ENCODE results near the gene WDR45B.

The WDR45B gene

GRCh38 chr17:82677353-82677925 is 29.2 kb upstream of the WDR45B start:
- no peak for DNase-seq (ENCODE audit: low read depth in 3 of 3)

DNA sequence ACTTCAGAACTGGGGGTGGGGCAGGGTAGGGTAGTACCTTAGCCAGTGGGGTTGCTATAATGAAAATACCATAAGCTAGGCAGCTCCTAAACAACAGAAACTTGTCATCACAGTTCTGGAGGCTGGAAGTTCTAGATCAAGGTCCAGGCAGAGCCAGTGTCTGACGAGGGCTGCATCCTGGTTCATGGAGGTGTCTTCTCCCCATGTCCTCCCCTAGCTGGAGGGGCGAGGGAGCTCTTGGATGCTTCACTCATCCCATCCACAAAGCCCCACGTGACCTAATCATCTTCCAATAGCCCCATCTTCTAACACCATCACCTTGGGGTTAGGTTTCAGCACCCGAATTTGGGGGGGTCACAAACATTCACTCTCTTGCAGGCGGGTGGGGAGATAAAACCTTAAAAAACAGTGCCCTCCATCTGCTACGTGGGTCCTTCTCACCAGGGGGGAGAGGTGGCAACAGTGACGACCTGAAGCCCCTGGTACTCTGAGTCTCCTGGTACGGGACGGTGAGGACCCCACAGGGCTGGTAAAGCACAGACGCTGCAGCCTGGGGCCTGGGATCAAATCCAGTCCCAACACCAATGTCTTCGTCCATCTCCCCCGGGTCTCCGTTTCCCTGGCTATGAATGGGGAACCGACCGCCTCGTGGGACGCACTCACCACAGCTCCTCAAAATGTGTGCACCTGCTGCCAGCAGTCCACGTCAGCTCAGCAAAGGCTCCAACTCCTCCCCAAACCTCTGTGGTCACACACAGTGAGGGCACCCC is 27.4 kb upstream of the WDR45B start:
- DNase-seq (ENCODE audit: low read depth in 3 of 3) = no peak

GRCh38 chr17:82674656-82675475 is 26.6 kb upstream of the WDR45B start:
- DNase-seq (ENCODE audit: low read depth in 3 of 3) = no peak

- no peak for DNase-seq (ENCODE audit: low read depth in 3 of 3)
These were observed 22.6 kb upstream of the WDR45B start for GRCh38 chr17:82670661-82671450.

DNA sequence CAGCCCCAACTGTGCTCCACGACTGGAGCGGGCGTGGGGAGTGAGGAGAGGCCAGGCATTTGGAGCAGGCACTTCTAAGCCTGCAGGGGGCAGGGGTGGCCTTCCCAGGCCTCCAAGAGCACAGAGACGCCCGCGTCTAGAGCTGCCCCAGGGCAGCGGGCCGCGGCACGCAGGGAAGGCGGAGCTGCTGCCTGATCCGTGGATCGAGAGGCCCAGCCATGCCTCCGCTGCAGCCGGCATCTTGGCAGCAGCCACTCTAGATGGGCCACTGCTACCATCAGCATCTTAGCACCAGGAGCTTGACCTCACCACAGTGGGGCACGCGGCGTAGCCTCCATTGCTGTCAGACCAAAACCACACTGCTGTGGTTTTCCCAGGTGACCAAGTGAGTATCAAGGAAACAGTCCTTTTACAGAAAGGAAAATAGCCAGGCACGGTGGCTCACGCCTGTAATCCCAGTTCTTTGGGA is 20.4 kb upstream of the WDR45B start:
- DNase-seq (ENCODE audit: low read depth in 3 of 3) = peak in 2 of 3 donors; percentile 38

- no peak for DNase-seq (ENCODE audit: low read depth in 3 of 3)
These were observed 19.9 kb upstream of the WDR45B start for GRCh38 chr17:82668024-82668630.

DNA sequence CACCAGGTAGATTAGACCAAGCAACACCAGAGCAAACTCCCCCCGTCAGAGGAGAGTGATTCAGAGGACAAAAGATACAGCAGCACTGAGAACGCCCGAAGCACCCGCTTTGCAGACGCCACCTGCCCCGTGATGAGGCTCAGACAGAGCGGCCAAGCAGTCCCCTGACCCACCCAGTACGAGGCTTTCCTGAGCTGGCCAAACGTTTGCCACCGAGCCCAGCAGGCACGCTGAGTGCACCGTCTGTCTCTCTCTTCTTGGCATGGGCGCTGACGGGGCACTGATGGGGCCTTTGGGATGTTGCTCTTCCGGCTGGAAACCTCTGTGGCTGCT is 19.4 kb upstream of the WDR45B start:
- DNase-seq (ENCODE audit: low read depth in 3 of 3) = no peak

DNA sequence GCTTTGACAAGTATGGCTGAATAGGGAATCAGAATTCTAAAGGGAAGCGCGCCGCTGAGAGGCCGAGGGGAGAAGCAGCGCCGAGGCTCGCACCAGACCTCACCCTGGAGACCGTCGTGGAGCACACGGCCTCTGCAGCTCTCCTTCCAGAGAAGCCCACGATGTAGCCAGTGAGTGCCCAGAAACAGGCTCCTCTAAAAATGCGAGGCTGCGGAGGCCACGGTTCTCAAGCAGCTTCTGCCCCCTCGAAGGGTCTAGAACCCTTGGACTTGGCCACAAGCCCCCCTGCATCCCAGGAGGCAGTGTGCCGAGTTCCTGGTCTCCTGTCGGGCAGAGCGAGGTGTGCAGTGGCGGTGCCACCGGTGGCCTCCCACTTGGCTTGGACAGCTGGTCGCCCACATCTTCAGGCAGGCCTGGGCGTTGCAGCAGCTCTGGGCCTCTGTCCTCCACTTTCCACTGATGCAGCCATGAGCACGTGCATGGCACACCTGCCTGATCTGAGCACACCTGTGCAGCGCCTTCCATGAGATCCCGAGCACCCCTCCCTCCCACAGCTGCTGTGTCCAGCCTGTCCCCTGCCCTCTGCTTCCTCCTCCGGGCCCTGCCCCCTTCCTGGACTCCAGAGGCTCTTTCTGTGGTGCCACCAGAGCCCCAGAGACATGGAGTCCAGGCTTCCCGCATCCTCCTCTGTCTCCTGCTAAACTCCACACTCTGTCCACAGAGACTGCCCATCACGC is 18.9 kb upstream of the WDR45B start:
- DNase-seq (ENCODE audit: low read depth in 3 of 3) = no peak

DNA sequence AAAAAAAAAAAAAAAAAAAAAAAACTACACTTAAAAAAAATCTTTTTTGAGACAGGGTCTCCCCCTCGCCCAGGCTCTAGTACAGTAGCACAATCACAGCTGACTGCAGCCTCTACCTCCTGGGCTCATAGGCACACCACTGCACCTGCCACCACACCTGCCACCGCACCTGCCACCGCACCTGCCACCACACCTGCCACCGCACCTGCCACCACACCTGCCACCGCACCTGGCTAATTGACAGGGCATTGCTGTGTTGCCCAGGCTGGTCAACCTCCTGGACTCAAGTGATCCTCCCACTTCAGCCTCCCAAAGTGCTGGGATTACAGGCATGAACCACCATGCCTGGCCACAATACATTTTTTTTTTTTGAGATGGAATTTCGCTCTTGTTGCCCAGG is 17.6 kb upstream of the WDR45B start:
- DNase-seq (ENCODE audit: low read depth in 3 of 3) = no peak

- DNase-seq (ENCODE audit: low read depth in 3 of 3) = no peak
These were observed 17.0 kb upstream of the WDR45B start for GRCh38 chr17:82665217-82665616.

DNA sequence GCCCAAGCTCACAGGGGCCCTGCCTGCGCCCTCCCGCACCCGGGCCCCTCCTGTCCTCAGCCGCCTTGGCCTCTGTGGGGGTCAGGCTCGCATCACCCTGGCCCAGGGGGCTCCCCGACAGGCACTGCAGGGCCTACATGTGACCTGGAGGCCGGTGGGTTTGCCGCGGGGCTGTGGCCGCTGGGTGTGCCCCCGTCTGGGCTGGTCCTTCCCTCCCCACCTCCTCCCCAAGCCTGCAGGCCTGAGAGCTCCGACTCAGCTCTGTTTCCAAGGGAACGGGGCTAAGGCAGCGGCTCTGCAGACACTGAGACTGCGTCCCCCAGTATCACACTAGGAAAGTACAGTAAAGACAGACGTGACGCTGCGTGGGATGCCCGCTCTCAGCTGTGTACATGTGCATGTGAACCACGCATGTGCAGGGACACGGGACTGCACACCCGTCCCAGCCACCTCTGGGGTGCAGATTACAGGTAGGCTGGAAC is 16.5 kb upstream of the WDR45B start:
- DNase-seq (ENCODE audit: low read depth in 3 of 3) = no peak

DNA sequence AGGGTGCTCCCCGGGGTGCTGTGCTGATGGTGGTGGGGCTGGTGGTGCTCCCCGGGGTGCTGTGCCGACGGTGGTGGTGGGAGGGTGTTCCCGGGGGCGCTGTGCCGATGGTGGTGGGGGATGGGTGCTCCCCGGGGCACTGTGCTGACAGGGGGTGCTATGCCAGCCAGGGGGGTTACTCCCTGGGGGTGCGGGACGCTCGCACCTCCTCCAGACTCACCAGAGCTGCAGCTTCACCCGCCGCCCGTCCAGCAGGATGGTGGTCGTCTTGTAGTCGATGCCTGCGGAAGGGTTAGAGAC is 16.0 kb upstream of the WDR45B start:
- DNase-seq (ENCODE audit: low read depth in 3 of 3) = no peak

GRCh38 chr17:82663381-82664275 is 15.4 kb upstream of the WDR45B start:
- DNase-seq (ENCODE audit: low read depth in 3 of 3) = no peak

DNA sequence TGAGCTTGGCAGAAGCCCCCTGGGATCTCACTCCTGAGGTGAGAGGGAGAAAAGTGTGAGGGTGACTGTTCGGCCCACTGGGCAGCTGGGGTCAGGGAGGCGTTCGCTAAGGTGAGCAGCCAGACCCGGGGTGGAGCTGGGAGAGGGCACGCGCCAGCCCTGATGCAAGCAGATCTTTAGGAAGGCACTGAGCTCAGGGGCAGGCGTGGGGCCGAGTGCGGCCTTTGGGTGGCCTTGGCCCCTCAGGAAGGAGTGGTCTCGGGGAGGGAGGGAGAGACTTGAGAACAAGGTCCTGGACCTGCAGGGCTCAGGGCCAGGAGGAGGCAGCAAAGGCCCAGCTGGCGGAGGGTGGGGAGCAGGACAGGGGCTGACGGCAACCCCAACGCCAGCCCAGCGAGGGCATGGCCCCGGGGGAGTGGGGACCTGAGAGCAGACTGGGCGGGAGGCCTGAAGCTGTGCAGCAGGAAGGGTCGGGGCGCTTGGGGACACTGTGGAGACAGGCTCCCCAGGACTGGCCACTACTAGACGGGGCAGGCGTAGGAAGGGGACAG is 14.5 kb upstream of the WDR45B start:
- no peak for DNase-seq (ENCODE audit: low read depth in 3 of 3)

- DNase-seq (ENCODE audit: low read depth in 3 of 3) = no peak
These were observed 13.8 kb upstream of the WDR45B start for GRCh38 chr17:82661717-82662683.

- DNase-seq (ENCODE audit: low read depth in 3 of 3) = no peak
These were observed 11.6 kb upstream of the WDR45B start for GRCh38 chr17:82659886-82660285.

DNA sequence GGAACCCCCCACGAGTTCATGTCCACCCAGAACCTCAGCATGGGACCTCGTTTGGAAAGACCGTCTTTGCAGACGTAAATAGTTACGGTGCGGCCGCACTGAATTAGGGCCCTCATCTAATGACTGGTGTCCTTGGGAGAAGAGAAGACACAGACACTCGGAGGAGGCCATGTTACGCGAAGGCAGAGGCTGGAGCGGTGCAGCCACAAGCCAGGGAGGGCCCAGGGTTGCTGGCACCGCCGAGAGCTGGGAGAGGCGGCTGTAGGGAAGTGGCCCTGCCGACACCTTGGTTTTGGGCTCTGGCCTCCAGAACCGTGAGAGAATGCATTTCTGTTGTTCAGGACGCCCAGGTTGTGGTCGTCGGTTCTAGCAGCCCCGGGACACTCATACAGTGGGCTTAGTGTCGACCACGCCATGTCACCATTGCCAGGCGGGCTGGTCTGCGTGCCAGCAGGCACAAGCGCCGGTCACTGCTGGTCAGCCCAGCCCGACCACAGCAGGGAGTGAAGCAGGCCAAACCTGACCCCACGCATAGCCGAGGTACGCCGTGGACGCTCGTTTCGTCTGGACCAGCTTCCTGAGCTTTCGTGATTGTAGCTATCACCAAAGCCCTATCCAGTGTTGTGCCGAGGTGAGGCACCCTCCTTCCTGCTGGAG is 10.7 kb upstream of the WDR45B start:
- no peak for DNase-seq (ENCODE audit: low read depth in 3 of 3)

DNA sequence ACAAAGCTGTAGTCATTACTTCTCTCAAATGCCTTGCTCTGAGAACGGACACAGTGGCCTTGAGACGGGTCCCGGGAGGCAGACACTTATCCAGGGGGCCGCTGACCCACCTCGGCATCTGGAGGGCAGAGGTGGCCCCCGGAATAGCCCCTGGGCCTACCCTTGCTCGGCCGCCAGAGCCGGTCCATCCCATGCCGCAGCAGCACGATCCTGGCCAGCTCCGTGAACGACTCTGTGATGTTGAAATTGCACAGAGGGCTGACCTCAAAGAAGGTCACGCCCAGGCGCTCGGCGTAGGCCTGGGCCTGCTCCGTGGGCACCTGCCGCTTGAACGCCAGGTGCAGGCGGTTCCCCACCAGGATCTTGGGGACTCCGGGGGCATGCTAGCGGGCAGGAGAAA is 10.1 kb upstream of the WDR45B start:
- DNase-seq (ENCODE audit: low read depth in 3 of 3) = no peak
